HG03139 (cell line): ENCODE data around the gene MITF.
"Not testable (repeated sequence)": the region's sequence is repeated elsewhere in the genome, so short reads cannot be mapped to it uniquely, and the experiment has no call there.

ENCODE experiments used
- ATAC-seq: cut with Tn5 transposase; IDR thresholded peaks from one replicate; pipeline ENCODE4 v1.9.1; 2021; ENCODE audit not compliant: unreplicated experiment

Gene MITF

GRCh38 chr3:69785769-69786320 is 46.6 kb downstream of the MITF start:
- ATAC-seq: no peak

- ATAC-seq: no peak
Observed at GRCh38 chr3:69786854-69787253, 47.6 kb downstream of the MITF start.

GRCh38 chr3:69787436-69788168 is 48.3 kb downstream of the MITF start:
- ATAC-seq: no peak

GRCh38 chr3:69791106-69791505 is 51.8 kb downstream of the MITF start:
- ATAC-seq: no peak

- ATAC-seq: no peak
Observed at GRCh38 chr3:69791919-69792399, 52.7 kb downstream of the MITF start.

GRCh38 chr3:69796126-69796525 is 56.9 kb downstream of the MITF start:
- ATAC-seq: not testable (repeated sequence)

- no peak for ATAC-seq
Observed at GRCh38 chr3:69803681-69804270, 64.5 kb downstream of the MITF start.

GRCh38 chr3:69805491-69805890 is 66.2 kb downstream of the MITF start:
- ATAC-seq: no peak

GRCh38 chr3:69806735-69807438 is 67.6 kb downstream of the MITF start:
- ATAC-seq: no peak

GRCh38 chr3:69807674-69808073 is 68.4 kb downstream of the MITF start:
- no peak for ATAC-seq

GRCh38 chr3:69809076-69809835 is 70.0 kb downstream of the MITF start:
- no peak for ATAC-seq

GRCh38 chr3:69811452-69812401 is 72.5 kb downstream of the MITF start:
- ATAC-seq: no peak

- ATAC-seq: no peak
Observed at GRCh38 chr3:69815970-69816369, 76.7 kb downstream of the MITF start.

GRCh38 chr3:69817988-69818387 is 78.7 kb downstream of the MITF start:
- no peak for ATAC-seq

- no peak for ATAC-seq
Observed at GRCh38 chr3:69819282-69819681, 80.0 kb downstream of the MITF start.

- ATAC-seq: no peak
Observed at GRCh38 chr3:69821133-69821532, 81.9 kb downstream of the MITF start.

- ATAC-seq: no peak
Observed at GRCh38 chr3:69823743-69824142, 84.5 kb downstream of the MITF start.

- ATAC-seq: no peak
Observed at GRCh38 chr3:69825446-69825845, 86.2 kb downstream of the MITF start.

- ATAC-seq: no peak
Observed at GRCh38 chr3:69827127-69827526, 87.9 kb downstream of the MITF start.

- ATAC-seq: no peak
Observed at GRCh38 chr3:69828817-69829216, 89.6 kb downstream of the MITF start.
